ENCODE data around the gene ITPR3.
A peak's percentile ranks its signal among the peaks of the same experiment; 100 is the strongest.

ITPR3 gene

GRCh38 chr6:33578164-33578563 lies 43.0 kb upstream of the ITPR3 start:
- TF ChIP-seq CTCF (IDR thresholded peaks at IDR 0.05; ENCODE audit: insufficient read depth, low read depth, low read length, missing control alignments), result no peak
- no peak overlapping the region for H3K4me3 ChIP-seq (ENCODE audit: low read length)

GRCh38 chr6:33578588-33579011 lies 42.5 kb upstream of the ITPR3 start:
- peak overlapping the region; percentile 94 for H3K4me3 ChIP-seq (ENCODE audit: low read length)
- no peak for DNase-seq (ENCODE audit: low read depth)
- TF ChIP-seq CTCF (IDR thresholded peaks at IDR 0.05; ENCODE audit: insufficient read depth, low read depth, low read length, missing control alignments), result no peak

More at GRCh38 chr6:33578164-33578563, 43.0 kb upstream of the ITPR3 start:
- no peak for DNase-seq (ENCODE audit: low read depth)

GRCh38 chr6:33579828-33580714 lies 41.1 kb upstream of the ITPR3 start, which contains the start of gene BAK1:
TSS of gene BAK1 (minus strand) at chr6:33580276. CDS start at chr6:33577604, 2,672 bp downstream.
- peak; percentile 62 for TF ChIP-seq CTCF (IDR thresholded peaks at IDR 0.05; ENCODE audit: insufficient read depth, low read depth, low read length, missing control alignments)

GRCh38 chr6:33581186-33581585 lies 39.9 kb upstream of the ITPR3 start:
- DNase-seq (ENCODE audit: low read depth), result no peak
- TF ChIP-seq CTCF (IDR thresholded peaks at IDR 0.05; ENCODE audit: insufficient read depth, low read depth, low read length, missing control alignments), result no peak
- no peak overlapping the region for H3K4me3 ChIP-seq (ENCODE audit: low read length)

More at GRCh38 chr6:33579828-33580714, 41.1 kb upstream of the ITPR3 start, which contains the start of gene BAK1:
- H3K4me3 ChIP-seq (ENCODE audit: low read length), result peak within 1 kb of the TSS; percentile 94
- peak; percentile 91 for DNase-seq (ENCODE audit: low read depth)

- no peak for DNase-seq (ENCODE audit: low read depth)
- TF ChIP-seq CTCF (IDR thresholded peaks at IDR 0.05; ENCODE audit: insufficient read depth, low read depth, low read length, missing control alignments), result peak; percentile 44
- H3K4me3 ChIP-seq (ENCODE audit: low read length), result no peak overlapping the region
Measured at GRCh38 chr6:33583591-33584155, 37.4 kb upstream of the ITPR3 start.

GRCh38 chr6:33584700-33585402 lies 36.3 kb upstream of the ITPR3 start:
- no peak for TF ChIP-seq CTCF (IDR thresholded peaks at IDR 0.05; ENCODE audit: insufficient read depth, low read depth, low read length, missing control alignments)
- no peak for DNase-seq (ENCODE audit: low read depth)
- no peak overlapping the region for H3K4me3 ChIP-seq (ENCODE audit: low read length)
